ENCODE data around the gene CUX1. TPM values are rescaled to one million over a fixed set of nuclear protein-coding genes. Genes with fewer than 3 reads are reported as not detected.
A peak's percentile ranks its signal among the peaks of the same experiment; 100 is the strongest.

The CUX1 gene
- total RNA-seq, 4 donors from 2014 or later = 56.9 to 124 (median 93.2) TPM

GRCh38 chr7:102119213-102119651 is 301.8 kb downstream of the CUX1 start:
- Histone ChIP-seq H3K4me1 (peaks cover 0 to 20% (median 12%) of the 10 kb centered on the region in 4 donors), H3K27me3 (no peaks in the 10 kb centered on the region), H3K36me3 (peaks cover 0 to 18% (median 2%) of the 10 kb centered on the region in 4 donors), H3K4me3 (no peak overlapping the region), H3K27ac (no peak overlapping the region), H3K9me3 (no peaks in the 10 kb centered on the region)
- 59% methylated on average over 14 of the region's 14 CpGs; no CpG with 5 or more reads in 1 of the 2 donors for WGBS, 2 donors (ENCODE audit: low coverage in 1 of 2)
- TF ChIP-seq POLR2A (IDR thresholded peaks at IDR 0.05) (no peak), POLR2AphosphoS5 (IDR thresholded peaks at IDR 0.05) (no peak), CTCF (IDR thresholded peaks at IDR 0.05) (no peak), EP300 (IDR thresholded peaks at IDR 0.05; ENCODE audit: low read depth) (no peak)
- DNase-seq = no peak
- intact Hi-C loops (cut with DNase I; ENCODE audit: low total_unique reads) (no loop called here), in situ Hi-C loops (cut with MboI; ENCODE audit: low pct_ligation_motif_present in 1 of 4, low pct_unique_long_range_greater_than_20kb in 1 of 4, low sequenced_read_pairs in 3 of 4) (no loop called here)

- Histone ChIP-seq H3K4me3 (no peak overlapping the region), H3K27ac (no peak overlapping the region), H3K36me3 (peaks cover 0 to 13% (median 2%) of the 10 kb centered on the region in 4 donors), H3K4me1 (peaks cover 0 to 21% (median 12%) of the 10 kb centered on the region in 4 donors), H3K27me3 (no peaks in the 10 kb centered on the region), H3K9me3 (no peaks in the 10 kb centered on the region)
- TF ChIP-seq POLR2AphosphoS5 (IDR thresholded peaks at IDR 0.05) (no peak), POLR2A (IDR thresholded peaks at IDR 0.05) (no peak), EP300 (IDR thresholded peaks at IDR 0.05; ENCODE audit: low read depth) (no peak), CTCF (IDR thresholded peaks at IDR 0.05) (no peak)
- intact Hi-C loops (cut with DNase I; ENCODE audit: low total_unique reads) = loop anchor here (10.0 kb wide), 1 partner anchor 305 kb away; the partner anchor contains the start of gene CUX1
- DNase-seq = no peak
- in situ Hi-C loops (cut with MboI; ENCODE audit: low pct_ligation_motif_present in 1 of 4, low pct_unique_long_range_greater_than_20kb in 1 of 4, low sequenced_read_pairs in 3 of 4) = no loop called here
- WGBS, 2 donors (ENCODE audit: low coverage in 1 of 2) = 83 to 92% methylated on average over 1 to 7 of the region's 7 CpGs
These were observed 302.5 kb downstream of the CUX1 start for GRCh38 chr7:102119925-102120324.

GRCh38 chr7:102120666-102121195 is 303.3 kb downstream of the CUX1 start:
- 70 to 89% methylated on average over 2 to 5 of the region's 5 CpGs for WGBS, 2 donors (ENCODE audit: low coverage in 1 of 2)
- intact Hi-C loops (cut with DNase I; ENCODE audit: low total_unique reads) (loop anchor here (10.0 kb wide), 1 partner anchor 306 kb away; the partner anchor contains the start of gene CUX1), in situ Hi-C loops (cut with MboI; ENCODE audit: low pct_ligation_motif_present in 1 of 4, low pct_unique_long_range_greater_than_20kb in 1 of 4, low sequenced_read_pairs in 3 of 4) (no loop called here)

GRCh38 chr7:102122026-102122425 is 304.6 kb downstream of the CUX1 start:
- no peaks in the 10 kb centered on the region for H3K36me3 ChIP-seq
- 11 to 27% methylated on average over 2 to 3 of the region's 3 CpGs for WGBS, 2 donors (ENCODE audit: low coverage in 1 of 2)
- H3K27me3 ChIP-seq = no peaks in the 10 kb centered on the region
- no peak overlapping the region for H3K4me3 ChIP-seq
- in situ Hi-C loops (cut with MboI; ENCODE audit: low pct_ligation_motif_present in 1 of 4, low pct_unique_long_range_greater_than_20kb in 1 of 4, low sequenced_read_pairs in 3 of 4) = no loop called here
- H3K9me3 ChIP-seq = no peaks in the 10 kb centered on the region
- H3K27ac ChIP-seq = peak overlapping the region; percentile 63 to 82 (median 77)
- peaks cover 0 to 23% (median 12%) of the 10 kb centered on the region in 4 donors for H3K4me1 ChIP-seq
- TF ChIP-seq POLR2AphosphoS5 (IDR thresholded peaks at IDR 0.05) = no peak
- TF ChIP-seq POLR2A (IDR thresholded peaks at IDR 0.05) = no peak
- TF ChIP-seq EP300 (IDR thresholded peaks at IDR 0.05; ENCODE audit: low read depth) = no peak
- no peak for TF ChIP-seq CTCF (IDR thresholded peaks at IDR 0.05)
- intact Hi-C loops (cut with DNase I; ENCODE audit: low total_unique reads) = loop anchor here (10.0 kb wide), 1 partner anchor 307 kb away; the partner anchor contains the start of gene CUX1
- DNase-seq = no peak

More at GRCh38 chr7:102120666-102121195, 303.3 kb downstream of the CUX1 start:
- Histone ChIP-seq H3K4me3 (no peak overlapping the region), H3K27ac (no peak overlapping the region), H3K36me3 (peaks cover 0 to 5% (median 0%) of the 10 kb centered on the region in 4 donors), H3K27me3 (no peaks in the 10 kb centered on the region), H3K9me3 (no peaks in the 10 kb centered on the region), H3K4me1 (peaks cover 0 to 23% (median 12%) of the 10 kb centered on the region in 4 donors)
- TF ChIP-seq EP300 (IDR thresholded peaks at IDR 0.05; ENCODE audit: low read depth) (no peak), POLR2A (IDR thresholded peaks at IDR 0.05) (no peak), CTCF (IDR thresholded peaks at IDR 0.05) (no peak), POLR2AphosphoS5 (IDR thresholded peaks at IDR 0.05) (no peak)
- no peak for DNase-seq
